IPS-18a (cell line): Measurements from ENCODE around the gene ME1.
"Not testable (repeated sequence)": the region's sequence is repeated elsewhere in the genome, so short reads cannot be mapped to it uniquely, and the experiment has no call there.

ENCODE experiments used
- H3K27ac ChIP-seq: one replicate; pipeline ENCODE4 v1.5.1; 2013; ENCODE audit warnings: low read length
- H3K27me3 ChIP-seq: one replicate; pipeline ENCODE4 v1.6.1; 2013; ENCODE audit warnings: mild to moderate bottlenecking, low read length; ENCODE audit not compliant: control insufficient read depth, insufficient read depth
- H3K36me3 ChIP-seq: one replicate; pipeline ENCODE4 v1.6.1; 2013; ENCODE audit warnings: low read depth, low read length; ENCODE audit not compliant: control insufficient read depth
- H3K4me1 ChIP-seq: one replicate; pipeline ENCODE4 v1.6.1; 2013; ENCODE audit warnings: low read depth, low read length; ENCODE audit not compliant: control insufficient read depth
- H3K4me3 ChIP-seq: one replicate; pipeline ENCODE4 v1.5.1; 2013; ENCODE audit warnings: low read length
- H3K9ac ChIP-seq: one replicate; pipeline ENCODE4 v1.6.1; 2013; ENCODE audit warnings: mild to moderate bottlenecking, low read length, moderate library complexity
- H3K9me3 ChIP-seq: one replicate; pipeline ENCODE4 v1.6.1; 2013; ENCODE audit warnings: low read depth, low read length; ENCODE audit not compliant: control insufficient read depth

ME1 gene

GRCh38 chr6:83199173-83199862 lies 231.5 kb downstream of the ME1 start:
- H3K4me1 ChIP-seq, result peaks cover 3% of the 10 kb centered on the region
- H3K27me3 ChIP-seq, result no peaks in the 10 kb centered on the region
- H3K4me3 ChIP-seq, result no peak overlapping the region
- no peak overlapping the region for H3K9ac ChIP-seq
- no peaks in the 10 kb centered on the region for H3K9me3 ChIP-seq
- no peak overlapping the region for H3K27ac ChIP-seq
- H3K36me3 ChIP-seq, result peaks cover 6% of the 10 kb centered on the region

- H3K4me3 ChIP-seq, result no peak overlapping the region
- H3K27ac ChIP-seq, result no peak overlapping the region
- peaks cover 6% of the 10 kb centered on the region for H3K36me3 ChIP-seq
- H3K27me3 ChIP-seq, result no peaks in the 10 kb centered on the region
- H3K9ac ChIP-seq, result no peak overlapping the region
- no peaks in the 10 kb centered on the region for H3K9me3 ChIP-seq
- peaks cover 5% of the 10 kb centered on the region for H3K4me1 ChIP-seq
These were observed 232.2 kb downstream of the ME1 start for GRCh38 chr6:83198486-83199172.

GRCh38 chr6:83193747-83194566 lies 236.9 kb downstream of the ME1 start:
- Histone ChIP-seq H3K9me3 (no peaks in the 10 kb centered on the region), H3K9ac (peak overlapping the region; percentile 67), H3K27ac (no peak overlapping the region), H3K4me3 (peak overlapping the region; percentile 91), H3K36me3 (peaks cover 12% of the 10 kb centered on the region), H3K4me1 (peaks cover 5% of the 10 kb centered on the region), H3K27me3 (no peaks in the 10 kb centered on the region)

- H3K36me3 ChIP-seq, result peaks cover 17% of the 10 kb centered on the region
- H3K27me3 ChIP-seq, result no peaks in the 10 kb centered on the region
- no peak within 1 kb of the TSS for H3K27ac ChIP-seq
- H3K9me3 ChIP-seq, result no peaks in the 10 kb centered on the region
- peak within 1 kb of the TSS; percentile 67 for H3K9ac ChIP-seq
- peak within 1 kb of the TSS; percentile 91 for H3K4me3 ChIP-seq
- peaks cover 5% of the 10 kb centered on the region for H3K4me1 ChIP-seq
These were observed 237.7 kb downstream of the ME1 start, which contains the start of the genes PGM3 and RWDD2A for GRCh38 chr6:83192871-83193746. Gene PGM3, minus strand, starts transcription at chr6:83193265. Its CDS starts 2,253 bp downstream, at chr6:83191012. Gene RWDD2A, plus strand, starts transcription at chr6:83193357. Its CDS starts 1,095 bp downstream, at chr6:83194452.

- Histone ChIP-seq H3K27ac (no peak overlapping the region), H3K9ac (peak overlapping the region; percentile 67)
These were observed 238.4 kb downstream of the ME1 start for GRCh38 chr6:83192456-83192855.

GRCh38 chr6:83191974-83192373 lies 238.9 kb downstream of the ME1 start:
- peak overlapping the region; percentile 91 for H3K4me3 ChIP-seq
- not testable (repeated sequence) for H3K9me3 ChIP-seq, H3K4me1 ChIP-seq, H3K27me3 ChIP-seq, H3K9ac ChIP-seq, H3K27ac ChIP-seq
- peaks cover 25% of the 10 kb centered on the region for H3K36me3 ChIP-seq

More at GRCh38 chr6:83192456-83192855, 238.4 kb downstream of the ME1 start:
- peaks cover 5% of the 10 kb centered on the region for H3K4me1 ChIP-seq
- no peaks in the 10 kb centered on the region for H3K27me3 ChIP-seq
- peaks cover 23% of the 10 kb centered on the region for H3K36me3 ChIP-seq
- H3K9me3 ChIP-seq, result no peaks in the 10 kb centered on the region
- peak overlapping the region; percentile 91 for H3K4me3 ChIP-seq

GRCh38 chr6:83190626-83191025 lies 240.2 kb downstream of the ME1 start:
- Histone ChIP-seq H3K9ac (no peak overlapping the region), H3K36me3 (peaks cover 31% of the 10 kb centered on the region), H3K4me1 (peaks cover 5% of the 10 kb centered on the region), H3K27me3 (no peaks in the 10 kb centered on the region), H3K4me3 (no peak overlapping the region), H3K9me3 (no peaks in the 10 kb centered on the region), H3K27ac (no peak overlapping the region)

DNA sequence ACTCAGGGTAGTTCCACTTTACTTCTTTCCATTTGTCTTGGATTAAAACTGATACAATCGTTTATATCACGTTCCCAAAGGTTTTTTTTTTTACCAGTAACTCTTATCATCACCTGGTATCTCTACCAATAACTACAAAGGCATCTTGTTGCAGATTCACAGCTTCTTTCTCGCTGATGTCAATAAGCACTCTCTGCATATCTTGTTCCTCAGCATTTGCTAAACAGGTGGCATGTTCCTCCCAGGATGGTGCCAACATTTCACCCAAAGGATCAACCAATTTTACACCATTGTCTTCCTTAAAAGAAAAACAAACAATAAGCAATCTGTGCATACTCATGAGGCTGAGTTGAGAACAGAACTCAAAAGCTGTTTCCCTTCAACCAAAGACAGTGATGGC lies 242.3 kb downstream of the ME1 start:
- H3K9ac ChIP-seq, result no peak overlapping the region
- H3K4me3 ChIP-seq, result no peak overlapping the region
- peaks cover 43% of the 10 kb centered on the region for H3K36me3 ChIP-seq
- H3K9me3 ChIP-seq, result no peaks in the 10 kb centered on the region
- no peak overlapping the region for H3K27ac ChIP-seq
- no peaks in the 10 kb centered on the region for H3K4me1 ChIP-seq
- no peaks in the 10 kb centered on the region for H3K27me3 ChIP-seq

DNA sequence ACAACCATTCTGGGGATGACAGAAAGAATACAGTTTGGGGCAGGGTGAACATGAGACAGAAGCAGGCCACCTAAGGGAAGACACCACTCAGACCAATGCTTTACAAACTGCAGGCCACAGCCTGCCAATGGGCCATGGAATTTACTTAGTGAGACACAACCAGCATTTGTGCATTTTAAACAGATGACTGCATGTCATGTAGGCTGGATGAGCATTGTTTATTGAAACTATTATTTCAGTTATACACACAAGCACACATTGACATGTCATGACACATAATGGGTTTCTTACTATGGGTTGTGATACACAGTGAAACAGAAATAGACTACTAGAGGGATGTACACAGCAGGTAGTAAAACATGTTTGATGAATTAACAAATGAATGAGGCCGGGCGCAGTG lies 245.8 kb downstream of the ME1 start:
- Histone ChIP-seq H3K27me3 (no peaks in the 10 kb centered on the region), H3K27ac (no peak overlapping the region), H3K9ac (no peak overlapping the region), H3K36me3 (peaks cover 62% of the 10 kb centered on the region), H3K4me1 (no peaks in the 10 kb centered on the region), H3K9me3 (no peaks in the 10 kb centered on the region), H3K4me3 (no peak overlapping the region)

GRCh38 chr6:83183082-83183828 lies 247.6 kb downstream of the ME1 start:
- Histone ChIP-seq H3K27ac (no peak overlapping the region), H3K27me3 (no peaks in the 10 kb centered on the region), H3K36me3 (peaks cover 66% of the 10 kb centered on the region), H3K4me1 (no peaks in the 10 kb centered on the region), H3K9me3 (no peaks in the 10 kb centered on the region), H3K4me3 (no peak overlapping the region), H3K9ac (no peak overlapping the region)
